H1 (cell line): ENCODE results near the gene SSRP1. TPM values are rescaled to one million over a fixed set of nuclear protein-coding genes. Genes with fewer than 3 reads are reported as not detected.

Experiments used
- CTCF ChIA-PET: fragments of 300-600 bp; sonication (Branson Sonifier 250); formaldehyde crosslinking; loops from one replicate; lab custom pipeline; 2021; ENCODE audit not compliant: partially characterized antibody; lab: Charles Lee
- POLR2A ChIA-PET: fragments of 300-600 bp; sonication (Branson Sonifier 250); formaldehyde crosslinking; loops from one replicate; lab custom pipeline; 2021; ENCODE audit warnings: inconsistent platforms; ENCODE audit not compliant: partially characterized antibody; lab: Charles Lee
- DNase-seq, 2 experiments: peaks; one replicate each; pipeline versions ENCODE4 v3.0.0 to v3.0.0-alpha.2; 2010 to 2022; ENCODE audit warnings: low spot score in 2 of 2, low read depth in 1 of 2, mixed read lengths in 1 of 2
- FAIRE-seq: peaks from 2 replicates; lab custom pipeline; 2011; peaks lifted over from hg19 to GRCh38; lab: Jason Lieb, UNC
- H2AFZ ChIP-seq: 2 replicates; pipeline ENCODE4 v1.8.1; 2012; ENCODE audit warnings: low read length, inconsistent platforms
- H2AK5ac ChIP-seq: 2 replicates; pipeline ENCODE4 v1.6.1; 2013; ENCODE audit warnings: low read depth, low read length
- H2BK120ac ChIP-seq: replicated peaks from 2 replicates; pipeline ENCODE3; 2013; ENCODE audit warnings: low read depth, low read length, inconsistent platforms
- H2BK12ac ChIP-seq: 2 replicates; pipeline ENCODE4 v1.6.1; 2013; ENCODE audit warnings: low read depth, low read length
- H2BK15ac ChIP-seq: 2 replicates; pipeline ENCODE4 v1.6.1; 2013; ENCODE audit warnings: low read length
- H2BK20ac ChIP-seq: 2 replicates; pipeline ENCODE4 v1.6.1; 2013; ENCODE audit warnings: low read length
- H2BK5ac ChIP-seq: 2 replicates; pipeline ENCODE4 v1.6.1; 2013; ENCODE audit warnings: low read depth, low read length
- H3K14ac ChIP-seq: 2 replicates; pipeline ENCODE4 v1.6.1; 2013; ENCODE audit warnings: inconsistent platforms; ENCODE audit not compliant: insufficient read length
- H3K18ac ChIP-seq: 2 replicates; pipeline ENCODE4 v1.6.1; 2013; ENCODE audit warnings: low read length; ENCODE audit errors: extremely low read depth
- H3K23ac ChIP-seq: 2 replicates; pipeline ENCODE4 v1.6.1; 2013; ENCODE audit warnings: inconsistent platforms; ENCODE audit not compliant: insufficient read length
- H3K23me2 ChIP-seq: 2 replicates; pipeline ENCODE4 v1.6.1; 2013; ENCODE audit warnings: low read depth, low read length
- H3K27ac ChIP-seq: 2 replicates; pipeline ENCODE4 v1.6.1; 2011; ENCODE audit warnings: low read depth, low read length, inconsistent platforms
- H3K27me3 ChIP-seq, 4 experiments: replicated peaks in 1 of 4; 1 replicate in 1 of 4; 2 replicates in 3 of 4; pipeline versions ENCODE4 v1.6.1 to v1.8.1; 2011 to 2013; ENCODE audit warnings: low read length in 3 of 4, mild to moderate bottlenecking in 3 of 4, inconsistent platforms in 2 of 4, mixed read lengths in 2 of 4, moderate library complexity in 1 of 4; ENCODE audit not compliant: control insufficient read depth in 3 of 4, insufficient read depth in 3 of 4; ENCODE audit errors: extremely low read depth in 1 of 4
- H3K36me3 ChIP-seq, 4 experiments: 2 replicates each; pipeline versions ENCODE4 v1.6.1 to v1.8.1; 2011 to 2013; ENCODE audit warnings: mild to moderate bottlenecking in 4 of 4, low read length in 3 of 4, moderate library complexity in 2 of 4, control low read depth in 1 of 4, inconsistent platforms in 1 of 4; ENCODE audit not compliant: insufficient read depth in 4 of 4, control insufficient read depth in 2 of 4
- H3K4ac ChIP-seq: replicated peaks from 2 replicates; pipeline ENCODE3; 2013; ENCODE audit warnings: low read length, low read depth, mixed read lengths, inconsistent platforms; ENCODE audit not compliant: insufficient read length
- H3K4me1 ChIP-seq, 4 experiments: replicated peaks in 1 of 4; 1 replicate in 1 of 4; 2 replicates in 3 of 4; pipeline versions ENCODE4 v1.6.1 to v1.8.1; 2011 to 2013; ENCODE audit warnings: low read length in 3 of 4, inconsistent platforms in 2 of 4, mixed read lengths in 1 of 4; ENCODE audit not compliant: insufficient read depth in 4 of 4, control insufficient read depth in 3 of 4
- H3K4me2 ChIP-seq, 2 experiments: 2 replicates each; pipeline versions ENCODE4 v1.6.1 to v1.8.1; 2011 to 2013; ENCODE audit warnings: low read depth in 2 of 2, low read length in 2 of 2, control low read depth in 1 of 2, inconsistent platforms in 1 of 2, mild to moderate bottlenecking in 1 of 2; ENCODE audit not compliant: insufficient read depth in 1 of 2
- H3K4me3 ChIP-seq, 4 experiments: fragments of 200-600, 300-600 bp in 1 of 4; sonication (generic), shearing (Covaris generic), sonication (Bioruptor Twin) in 1 of 4; 2 replicates each; pipeline versions ENCODE4 v1.5.1 to v1.8.1; 2011 to 2016; ENCODE audit warnings: low read length in 4 of 4, low read depth in 3 of 4, control low read depth in 2 of 4, inconsistent platforms in 2 of 4, mild to moderate bottlenecking in 2 of 4, mixed read lengths in 1 of 4, moderate library complexity in 1 of 4; ENCODE audit not compliant: insufficient read depth in 2 of 4; ENCODE audit errors: extremely low read depth in 1 of 4
- H3K56ac ChIP-seq: replicated peaks from 2 replicates; pipeline ENCODE3; 2013; ENCODE audit warnings: low read depth, mild to moderate bottlenecking, mixed read lengths, low read length, inconsistent platforms; ENCODE audit not compliant: insufficient read length
- H3K79me1 ChIP-seq: 2 replicates; pipeline ENCODE4 v1.6.1; 2013; ENCODE audit warnings: low read depth, low read length, control low read depth
- H3K79me2 ChIP-seq, 2 experiments: 2 replicates each; pipeline versions ENCODE4 v1.6.1 to v1.8.1; 2012 to 2013; ENCODE audit warnings: low read length in 2 of 2, mild to moderate bottlenecking in 2 of 2, inconsistent platforms in 1 of 2; ENCODE audit not compliant: insufficient read depth in 2 of 2, control insufficient read depth in 1 of 2
- H3K9ac ChIP-seq, 4 experiments: replicated peaks in 1 of 4; 1 replicate in 1 of 4; 2 replicates in 3 of 4; pipeline versions ENCODE4 v1.6.1 to v1.8.1; 2011 to 2013; ENCODE audit warnings: low read depth in 3 of 4, low read length in 3 of 4, control low read depth in 2 of 4, mild to moderate bottlenecking in 2 of 4, moderate library complexity in 2 of 4, inconsistent platforms in 1 of 4; ENCODE audit errors: extremely low read depth in 1 of 4
- H3K9me3 ChIP-seq, 2 experiments: 2 replicates each; pipeline versions ENCODE4 v1.6.1 to v1.8.1; 2012 to 2013; ENCODE audit warnings: mild to moderate bottlenecking in 2 of 2, moderate library complexity in 2 of 2, control low read depth in 1 of 2, inconsistent platforms in 1 of 2, low read depth in 1 of 2, low read length in 1 of 2, mixed read lengths in 1 of 2; ENCODE audit not compliant: insufficient read depth in 2 of 2
- H4K20me1 ChIP-seq, 2 experiments: replicated peaks in 1 of 2; 2 replicates each; pipeline versions ENCODE3 to v1.8.1; 2011 to 2013; ENCODE audit warnings: inconsistent platforms in 2 of 2, low read length in 2 of 2, mild to moderate bottlenecking in 1 of 2; ENCODE audit not compliant: insufficient read depth in 2 of 2, control insufficient read depth in 1 of 2
- H4K5ac ChIP-seq: 2 replicates; pipeline ENCODE4 v1.6.1; 2013; ENCODE audit warnings: low read length, low read depth, mixed read lengths, inconsistent platforms; ENCODE audit not compliant: insufficient read length
- H4K8ac ChIP-seq: 2 replicates; pipeline ENCODE4 v1.8.0; 2013; ENCODE audit warnings: mild to moderate bottlenecking, moderate library complexity, low read length, inconsistent platforms; ENCODE audit not compliant: insufficient read depth; ENCODE audit errors: extremely low read depth
- H4K91ac ChIP-seq: replicated peaks from 2 replicates; pipeline ENCODE3; 2013; ENCODE audit warnings: low read length, mixed read lengths, inconsistent platforms; ENCODE audit not compliant: insufficient read length
- E2F6 ChIP-seq: IDR thresholded peaks from 2 replicates; pipeline ENCODE4 v1.6.1; 2012; ENCODE audit warnings: inconsistent platforms
- HDAC2 ChIP-seq, 2 experiments: fragments of 300-600 bp in 1 of 2; sonication (generic) in 1 of 2; IDR thresholded peaks; 2 replicates each; pipeline ENCODE4 v1.6.1; 2011 to 2012; ENCODE audit warnings: low read depth in 2 of 2, low read length in 2 of 2, mild to moderate bottlenecking in 2 of 2, moderate library complexity in 2 of 2, borderline replicate concordance in 1 of 2, inconsistent platforms in 1 of 2
- POLR2A ChIP-seq, 2 experiments: IDR thresholded peaks; 1 replicate in 1 of 2; 2 replicates in 1 of 2; pipeline ENCODE4 v1.6.1; 2011; ENCODE audit warnings: low read depth in 2 of 2, low read length in 2 of 2, mild to moderate bottlenecking in 2 of 2; ENCODE audit errors: control extremely low read depth in 1 of 2
- SIN3A ChIP-seq, 2 experiments: IDR thresholded peaks in 1 of 2; conservative IDR thresholded peaks in 1 of 2; 2 replicates each; pipeline ENCODE4 v1.6.1; 2011 to 2012; ENCODE audit warnings: low read length in 2 of 2, improper control_type of control experiment in 1 of 2, low read depth in 1 of 2, mild to moderate bottlenecking in 1 of 2
- USF2 ChIP-seq: IDR thresholded peaks from 2 replicates; pipeline ENCODE4 v1.6.1; 2011; ENCODE audit warnings: low read length, improper control_type of control experiment
- WGBS, 2 experiments: shearing (Covaris generic) in 1 of 2; methylation state at CpG; one replicate each; pipeline versions ENCODE4 v1.1.6 to v1.1.7; 2013 to 2015; ENCODE audit warnings: low lambda C conversion rate in 2 of 2, mixed read lengths in 2 of 2, inconsistent platforms in 1 of 2, low coverage in 1 of 2, missing lambda C conversion rate in 1 of 2; ENCODE audit not compliant: insufficient replicate concordance in 2 of 2, insufficient coverage in 1 of 2, insufficient read length in 1 of 2; ENCODE audit errors: extremely low coverage in 1 of 2, missing lambda C conversion rate in 1 of 2; 5-methylcytosine and 5-hydroxymethylcytosine counted together
- polyA plus RNA-seq, 7 experiments: library from polyadenylated mRNA; depleted of rRNA in 3 of 7; stranded (reverse) in 5 of 7; unstranded in 2 of 7; fragments of >200 nt in 5 of 7; fragments of 200-250 nt in 2 of 7; gene quantifications; 1 replicate in 5 of 7; 2 replicates in 1 of 7; 4 replicates in 1 of 7; pipeline versions ENCODE4 v1.2.1 to v1.2.3, GENCODE V29; 2011 to 2013; ENCODE audit warnings: missing spikeins in 2 of 7, mixed read lengths in 2 of 7
- total RNA-seq: library from RNA; stranded (reverse); fragmentation: NEBNext Ultra II Directional; extraction: Animal tissue kit (Norgen Biotek cat#: 25700); gene quantifications from 2 replicates; pipeline ENCODE4 v1.2.1, GENCODE V29; 2021

The SSRP1 gene
- total and polyA plus RNA-seq, 2 of the 8 experiments (the other 6 are each of a cell fraction or from before 2014, with no cell fraction given), result 259 to 281 TPM

GRCh38 chr11:57277845-57278720 lies 57.6 kb downstream of the SSRP1 start:
- Histone ChIP-seq H3K18ac (0 out of 2 replicates have a peak overlapping the region, but pooled peaks have one; percentile 84), H4K20me1 (no peaks in the 10 kb centered on the region), H4K8ac (no peak overlapping the region), H2BK5ac (peak overlapping the region; percentile 41; the same call in 1 of the 2 replicates), H3K4me1 (peaks cover 2 to 10% (median 5%) of the 10 kb centered on the region in 4 experiments; a peak in 6 of 7 replicates), H3K79me1 (no peaks in the 10 kb centered on the region), H2AK5ac (no peak overlapping the region), H3K4me3 (peak overlapping the region in 1 of 4 experiments; percentile 37; a peak in 3 of 8 replicates), H3K14ac (no peak overlapping the region), H3K79me2 (no peaks in the 10 kb centered on the region), H3K9me3 (peaks cover 0 to 10% of the 10 kb centered on the region in 2 experiments; a peak in 3 of 4 replicates), H3K56ac (no peak overlapping the region), H2BK12ac (peak overlapping the region; percentile 82; the same call in 1 of the 2 replicates), H4K91ac (peak overlapping the region; percentile 30), H3K23me2 (no peaks in the 10 kb centered on the region), H3K4me2 (peak overlapping the region; percentile 19 to 59), H2BK120ac (no peak overlapping the region), H2BK15ac (peak overlapping the region; percentile 97; the same call in 1 of the 2 replicates), H3K27ac (peak overlapping the region; percentile 37; the same call in 1 of the 2 replicates), H4K5ac (no peak overlapping the region), H3K4ac (no peak overlapping the region), H3K36me3 (no peaks in the 10 kb centered on the region), H3K9ac (peak overlapping the region in 2 of 4 experiments; percentile 14 to 25; a peak in 1 of 7 replicates), H2BK20ac (no peak overlapping the region), H3K27me3 (peaks cover 0 to 2% (median 0%) of the 10 kb centered on the region in 4 experiments; a peak in 3 of 7 replicates), H3K23ac (no peak overlapping the region), H2AFZ (peak overlapping the region; percentile 95)
- POLR2A ChIA-PET, result interaction anchor here (0.6 to 2.7 kb wide), 15 partner anchors 12 to 215 kb away, joined by 3 to 12 read pairs (median 3); partner anchors contain the start of gene TNKS1BP1
- WGBS, 2 experiments, result 14% methylated on average over 14 of the region's 14 CpGs; no CpG with 5 or more reads in 1 of the 2 experiments
- FAIRE-seq (peak; percentile 85), DNase-seq (peak; percentile 43 to 84)
- CTCF ChIA-PET, result interaction anchor here (0.5 to 3.3 kb wide), 18 partner anchors 11 to 769 kb away, joined by 3 to 33 read pairs (median 3); no protein-coding TSS in a partner anchor
- no peak for TF ChIP-seq USF2
- TF ChIP-seq E2F6, result peak; percentile 50; the same call in 1 of the 2 replicates
- TF ChIP-seq SIN3A (conservative IDR thresholded peaks at IDR 0.05 in 1 of 2, IDR thresholded peaks at IDR 0.05 in 1 of 2; ENCODE audit: low read depth in 1 of 2, low read length in 2 of 2), result peak in 1 of 2 experiments; percentile 52; a peak in 1 of 4 replicates
- TF ChIP-seq POLR2A (IDR thresholded peaks at IDR 0.05; ENCODE audit: control extremely low read depth in 1 of 2, low read depth in 2 of 2, low read length in 2 of 2), result peak in 1 of 2 experiments; percentile 25; a peak in 1 of 3 replicates
- no peak for TF ChIP-seq HDAC2 (IDR thresholded peaks at IDR 0.05; ENCODE audit: borderline replicate concordance in 1 of 2, low read depth in 2 of 2, low read length in 2 of 2)
